ENCODE data around the gene ZNF346.

Gene ZNF346

GRCh38 chr5:177070536-177071191 lies 48.2 kb downstream of the ZNF346 start:
- no peak for DNase-seq

- peak; percentile 78 for DNase-seq
These were observed 49.3 kb downstream of the ZNF346 start for GRCh38 chr5:177071666-177072385.

DNA sequence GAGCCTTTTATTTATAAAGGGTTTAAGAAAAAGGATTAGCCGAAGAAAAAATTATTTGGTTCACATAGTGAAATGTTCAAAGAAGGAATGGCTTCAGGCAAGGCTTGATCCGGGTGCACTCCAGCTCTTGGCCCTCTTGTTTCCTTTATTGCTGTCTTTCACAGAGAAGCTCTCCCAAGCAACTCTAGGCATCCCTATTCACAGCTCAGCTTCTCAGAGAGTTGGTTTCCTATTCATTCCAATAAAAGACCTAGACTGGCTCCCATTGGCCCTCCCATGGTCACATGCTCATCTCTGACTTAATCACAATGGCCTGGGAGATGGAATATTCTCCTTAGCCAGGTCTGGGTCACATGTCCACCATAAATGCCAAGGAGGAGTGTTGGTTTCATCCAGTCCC lies 54.8 kb downstream of the ZNF346 start:
- no peak for DNase-seq

DNA sequence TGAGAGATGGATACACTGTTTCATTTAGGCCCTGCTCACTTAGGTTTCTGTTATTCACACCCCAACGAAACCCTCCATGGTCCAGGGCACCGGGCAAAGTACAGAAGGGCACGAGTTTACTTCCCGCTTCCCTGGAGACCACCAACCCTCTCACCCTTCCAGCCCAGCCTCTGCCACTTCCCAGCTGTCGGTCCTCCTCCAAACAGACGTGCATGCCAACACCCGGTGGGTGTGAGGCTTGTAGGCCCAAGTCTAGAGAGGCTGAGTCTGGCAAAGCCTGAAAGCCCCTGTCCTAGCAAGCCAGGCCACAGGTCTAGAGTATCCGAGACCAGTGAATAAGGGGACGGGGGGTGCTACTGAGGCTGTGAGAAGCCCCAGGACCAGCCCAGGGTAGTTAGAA lies 57.1 kb downstream of the ZNF346 start:
- DNase-seq: no peak

GRCh38 chr5:177080265-177080664 lies 57.8 kb downstream of the ZNF346 start:
- DNase-seq: no peak

GRCh38 chr5:177081859-177082258 lies 59.4 kb downstream of the ZNF346 start:
- no peak for DNase-seq

DNA sequence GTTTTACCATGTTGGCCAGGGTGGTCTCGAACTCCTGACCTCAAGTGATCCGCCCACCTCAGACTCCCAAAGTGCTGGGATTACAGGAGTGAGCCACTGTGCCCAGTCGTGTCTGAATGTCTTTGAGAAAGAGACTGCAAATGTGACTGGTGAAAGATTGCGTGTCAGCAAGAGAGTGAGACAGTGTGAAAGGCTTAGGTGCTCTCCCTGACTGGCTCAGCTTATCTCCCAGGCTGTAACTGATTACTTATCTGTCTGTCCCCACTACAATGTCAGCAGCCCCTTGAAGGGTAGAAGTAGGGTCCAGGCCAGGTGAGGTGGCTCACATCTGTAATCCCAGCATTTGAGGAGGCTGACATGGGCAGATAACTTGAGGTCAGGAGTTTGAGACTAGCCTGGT lies 60.9 kb downstream of the ZNF346 start:
- no peak for DNase-seq

DNA sequence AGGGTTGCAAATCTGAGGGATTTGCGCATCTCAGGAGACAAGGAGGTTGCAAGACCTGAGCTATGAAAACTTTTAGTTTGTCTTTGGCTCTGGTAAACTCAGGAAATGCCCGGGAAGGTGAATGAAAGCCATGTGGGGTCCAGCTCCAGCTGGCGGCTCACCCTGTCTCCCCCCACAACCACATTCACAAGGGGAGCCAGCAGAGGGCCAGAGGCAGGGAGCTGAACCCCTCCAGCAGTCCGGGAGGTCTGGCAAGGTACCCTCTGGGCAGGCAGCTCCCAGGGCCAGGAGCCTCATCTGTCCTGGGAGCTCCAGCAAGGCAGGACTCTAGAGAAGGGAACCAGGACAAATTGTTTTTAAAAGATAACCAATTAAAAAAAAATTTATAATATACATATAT lies 61.7 kb downstream of the ZNF346 start:
- DNase-seq: no peak

GRCh38 chr5:177085985-177086653 lies 63.6 kb downstream of the ZNF346 start:
- DNase-seq: no peak

DNA sequence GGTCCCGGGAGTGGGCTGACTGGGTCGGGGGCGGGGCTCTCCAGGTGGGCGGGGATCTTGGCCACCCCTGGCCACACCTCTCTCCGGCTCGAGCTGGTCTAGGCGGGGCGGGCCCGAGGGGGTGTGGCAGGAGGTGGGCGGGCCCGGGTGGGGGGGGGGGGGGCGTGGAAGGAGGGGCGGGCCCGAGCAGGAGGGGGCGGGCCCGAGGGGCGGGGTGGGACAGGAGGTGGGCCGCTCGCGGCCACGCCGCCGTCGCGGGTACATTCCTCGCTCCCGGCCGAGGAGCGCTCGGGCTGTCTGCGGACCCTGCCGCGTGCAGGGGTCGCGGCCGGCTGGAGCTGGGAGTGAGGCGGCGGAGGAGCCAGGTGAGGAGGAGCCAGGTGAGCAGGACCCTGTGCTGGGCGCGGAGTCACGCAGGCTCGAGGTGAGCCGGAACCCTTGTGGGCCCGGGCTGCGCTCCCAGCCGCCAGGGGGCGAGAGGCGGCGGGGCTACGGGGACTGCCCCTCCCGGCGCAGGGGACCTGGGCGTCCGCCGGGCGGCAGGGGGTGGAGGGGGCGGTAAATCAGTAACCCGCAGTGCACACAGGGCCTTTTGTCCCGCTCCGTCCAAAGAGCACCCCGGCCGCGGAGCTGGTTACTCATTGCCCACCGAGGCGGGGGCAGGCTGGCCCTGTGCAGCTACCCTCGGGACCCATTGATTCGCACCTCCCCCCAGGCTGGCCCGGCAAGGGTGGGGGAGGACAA lies 64.3 kb downstream of the ZNF346 start, which contains the start of gene FGFR4:
TSS of gene FGFR4 (plus strand) at position 262 of the 744 bp plus-strand sequence. CDS start 2,688 bp downstream, outside the sequence.
- DNase-seq: peak; percentile 45

GRCh38 chr5:177087398-177088005 lies 65.0 kb downstream of the ZNF346 start:
- no peak for DNase-seq

DNA sequence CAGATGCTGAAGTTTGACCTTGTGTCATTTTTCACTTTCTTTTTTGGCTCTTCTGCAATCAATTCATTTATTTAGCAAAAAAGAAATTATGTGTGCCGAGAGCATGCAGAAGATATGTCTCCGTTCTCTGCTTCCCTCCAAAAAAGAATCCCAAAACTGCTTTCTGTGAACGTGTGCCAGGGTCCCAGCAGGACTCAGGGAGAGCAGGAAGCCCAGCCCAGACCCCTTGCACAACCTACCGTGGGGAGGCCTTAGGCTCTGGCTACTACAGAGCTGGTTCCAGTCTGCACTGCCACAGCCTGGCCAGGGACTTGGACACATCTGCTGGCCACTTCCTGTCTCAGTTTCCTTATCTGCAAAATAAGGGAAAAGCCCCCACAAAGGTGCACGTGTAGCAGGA lies 66.6 kb downstream of the ZNF346 start:
- no peak for DNase-seq

GRCh38 chr5:177089825-177090641 lies 67.5 kb downstream of the ZNF346 start:
- DNase-seq: no peak

DNA sequence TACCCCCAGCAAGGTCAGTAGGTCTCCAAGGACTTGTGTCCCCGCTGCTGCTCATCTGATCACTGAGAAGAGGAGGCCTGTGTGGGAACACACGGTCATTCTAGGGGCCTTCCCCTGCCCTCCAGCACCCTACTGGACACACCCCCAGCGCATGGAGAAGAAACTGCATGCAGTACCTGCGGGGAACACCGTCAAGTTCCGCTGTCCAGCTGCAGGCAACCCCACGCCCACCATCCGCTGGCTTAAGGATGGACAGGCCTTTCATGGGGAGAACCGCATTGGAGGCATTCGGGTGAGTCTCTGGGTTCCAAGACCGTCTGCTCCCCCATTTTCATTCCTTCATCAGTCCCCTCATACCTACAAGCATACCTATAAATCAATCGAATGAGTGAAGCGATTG lies 68.3 kb downstream of the ZNF346 start:
- no peak for DNase-seq

- no peak for DNase-seq
These were observed 68.7 kb downstream of the ZNF346 start for GRCh38 chr5:177091232-177091631.

GRCh38 chr5:177092178-177093081 lies 69.9 kb downstream of the ZNF346 start:
- no peak for DNase-seq

DNA sequence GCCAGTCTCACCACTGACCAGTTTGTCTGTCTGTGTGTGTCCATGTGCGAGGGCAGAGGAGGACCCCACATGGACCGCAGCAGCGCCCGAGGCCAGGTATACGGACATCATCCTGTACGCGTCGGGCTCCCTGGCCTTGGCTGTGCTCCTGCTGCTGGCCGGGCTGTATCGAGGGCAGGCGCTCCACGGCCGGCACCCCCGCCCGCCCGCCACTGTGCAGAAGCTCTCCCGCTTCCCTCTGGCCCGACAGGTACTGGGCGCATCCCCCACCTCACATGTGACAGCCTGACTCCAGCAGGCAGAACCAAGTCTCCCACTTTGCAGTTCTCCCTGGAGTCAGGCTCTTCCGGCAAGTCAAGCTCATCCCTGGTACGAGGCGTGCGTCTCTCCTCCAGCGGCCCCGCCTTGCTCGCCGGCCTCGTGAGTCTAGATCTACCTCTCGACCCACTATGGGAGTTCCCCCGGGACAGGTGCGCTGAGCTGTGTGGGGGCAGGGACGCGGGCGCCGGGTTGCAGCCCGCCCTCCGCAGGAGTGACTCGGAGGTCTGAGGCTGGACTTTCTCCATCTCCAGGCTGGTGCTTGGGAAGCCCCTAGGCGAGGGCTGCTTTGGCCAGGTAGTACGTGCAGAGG lies 70.7 kb downstream of the ZNF346 start:
- no peak for DNase-seq

DNA sequence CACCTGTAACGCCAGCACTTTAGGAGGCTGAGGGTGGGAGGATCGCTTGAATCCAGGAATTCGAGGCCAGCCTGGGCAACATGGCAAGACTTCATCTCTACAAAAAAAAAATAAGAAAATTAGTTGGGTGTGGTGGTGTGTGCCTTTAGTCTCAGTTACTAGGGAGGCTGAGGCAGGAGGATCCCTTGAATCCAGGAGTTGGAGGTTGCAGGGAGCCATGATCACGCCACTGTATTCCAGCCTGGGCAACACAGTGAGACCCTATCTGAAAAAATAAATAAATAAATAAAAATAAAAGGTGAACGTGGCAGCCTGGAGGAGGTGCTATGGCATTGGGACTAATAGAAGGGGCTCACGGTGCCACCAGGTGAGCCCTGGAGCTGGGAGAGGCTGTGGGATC lies 71.3 kb downstream of the ZNF346 start:
- no peak for DNase-seq

DNA sequence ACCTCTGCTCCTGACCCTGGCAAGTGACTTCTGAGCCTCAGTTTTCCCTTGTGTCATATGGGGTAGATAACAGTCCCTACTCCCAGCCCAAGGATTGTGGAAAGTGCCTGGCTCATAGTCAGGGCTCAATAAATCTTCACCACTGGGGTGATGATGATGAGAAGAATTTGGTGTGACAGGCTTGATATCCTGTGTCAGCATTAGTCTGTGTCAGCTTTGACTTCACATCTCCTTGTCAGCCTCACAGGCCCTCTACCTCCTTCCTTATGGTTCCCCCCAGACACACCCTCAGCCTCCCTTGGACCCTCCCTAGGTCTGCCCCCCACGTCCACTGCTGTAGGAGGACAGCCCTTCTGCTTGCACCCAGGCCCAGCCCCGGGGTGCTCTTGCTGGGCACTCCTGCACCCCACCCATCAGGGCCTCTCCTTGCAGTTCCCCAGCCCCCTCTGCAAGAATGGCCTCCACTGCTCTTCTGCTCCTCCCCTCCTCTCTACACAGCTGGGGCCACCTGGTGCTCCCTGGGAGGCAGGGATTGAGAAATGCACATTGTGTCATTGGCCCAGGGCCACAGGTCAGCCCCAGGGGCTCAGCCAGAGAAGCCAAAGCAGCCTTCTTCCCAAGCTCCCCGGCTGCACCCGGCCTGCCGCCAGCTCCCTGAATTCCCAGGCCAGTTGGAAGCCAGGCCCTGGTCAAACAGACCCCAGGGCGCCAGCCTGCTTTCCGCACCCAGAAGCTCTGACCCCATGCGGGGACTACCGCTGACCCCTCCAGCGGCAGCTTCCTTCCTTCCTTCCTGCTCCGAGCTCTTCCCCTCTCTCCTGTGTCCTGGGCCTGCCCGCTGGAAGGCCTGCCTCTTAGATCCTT lies 72.0 kb downstream of the ZNF346 start:
- DNase-seq: no peak
